Amniotic stem cell (primary cell): Measurements from ENCODE around the gene SZT2.

Source experiments
- DNase-seq: peaks from one replicate; lab custom pipeline; 2025; lab: John Stamatoyannopoulos, UW

SZT2 gene

GRCh38 chr1:43441894-43442637 lies 52.4 kb downstream of the SZT2 start:
- DNase-seq: no peak

DNA sequence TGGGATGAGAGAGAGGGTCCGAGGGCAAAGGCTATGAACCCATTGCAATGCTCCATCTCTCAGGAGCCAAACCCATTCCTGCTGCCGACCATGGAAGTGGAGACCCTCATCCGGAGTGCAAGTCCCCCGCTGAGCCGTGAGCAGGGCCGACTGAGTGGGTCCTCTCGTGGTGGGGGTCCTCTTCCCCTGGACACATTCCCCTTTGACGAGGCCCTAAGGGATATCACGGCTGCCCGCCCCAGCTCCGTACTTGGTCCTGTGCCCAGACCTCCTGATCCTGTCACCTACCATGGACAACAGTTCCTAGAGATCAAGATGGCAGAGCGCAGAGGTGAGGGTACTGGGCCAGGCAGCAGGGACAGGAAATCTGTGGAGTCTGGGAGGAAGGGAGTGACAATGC lies 53.1 kb downstream of the SZT2 start:
- no peak for DNase-seq

- no peak for DNase-seq
These were observed 53.7 kb downstream of the SZT2 start for GRCh38 chr1:43443197-43443946.

- no peak for DNase-seq
These were observed 54.6 kb downstream of the SZT2 start for GRCh38 chr1:43444151-43444828.

- DNase-seq: no peak
These were observed 55.1 kb downstream of the SZT2 start for GRCh38 chr1:43444836-43445235.

- DNase-seq: no peak
These were observed 56.1 kb downstream of the SZT2 start for GRCh38 chr1:43445606-43446387.

- no peak for DNase-seq
These were observed 56.7 kb downstream of the SZT2 start for GRCh38 chr1:43446388-43446740.

GRCh38 chr1:43446881-43447835 lies 57.5 kb downstream of the SZT2 start:
- no peak for DNase-seq

- no peak for DNase-seq
These were observed 58.4 kb downstream of the SZT2 start for GRCh38 chr1:43447891-43448708.

GRCh38 chr1:43448955-43449707 lies 59.4 kb downstream of the SZT2 start:
- DNase-seq: no peak

DNA sequence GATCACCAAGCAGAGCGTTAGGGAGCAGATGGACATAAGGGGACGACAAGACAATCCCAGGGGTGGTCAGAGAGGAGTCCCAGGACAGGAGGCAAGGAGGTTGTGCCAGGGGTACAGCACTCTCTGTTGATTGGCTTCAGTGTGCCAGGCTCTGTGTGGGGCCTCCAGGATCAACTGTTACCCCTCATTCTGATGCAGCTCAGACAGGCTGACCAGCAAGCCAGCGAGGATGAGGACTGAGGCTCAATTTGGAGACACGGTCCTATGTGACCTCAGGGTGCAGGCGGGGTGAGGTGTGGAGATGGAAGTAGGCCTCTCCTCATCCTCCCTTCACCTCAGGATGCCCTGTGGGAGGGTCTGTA lies 60.0 kb downstream of the SZT2 start:
- DNase-seq: no peak

DNA sequence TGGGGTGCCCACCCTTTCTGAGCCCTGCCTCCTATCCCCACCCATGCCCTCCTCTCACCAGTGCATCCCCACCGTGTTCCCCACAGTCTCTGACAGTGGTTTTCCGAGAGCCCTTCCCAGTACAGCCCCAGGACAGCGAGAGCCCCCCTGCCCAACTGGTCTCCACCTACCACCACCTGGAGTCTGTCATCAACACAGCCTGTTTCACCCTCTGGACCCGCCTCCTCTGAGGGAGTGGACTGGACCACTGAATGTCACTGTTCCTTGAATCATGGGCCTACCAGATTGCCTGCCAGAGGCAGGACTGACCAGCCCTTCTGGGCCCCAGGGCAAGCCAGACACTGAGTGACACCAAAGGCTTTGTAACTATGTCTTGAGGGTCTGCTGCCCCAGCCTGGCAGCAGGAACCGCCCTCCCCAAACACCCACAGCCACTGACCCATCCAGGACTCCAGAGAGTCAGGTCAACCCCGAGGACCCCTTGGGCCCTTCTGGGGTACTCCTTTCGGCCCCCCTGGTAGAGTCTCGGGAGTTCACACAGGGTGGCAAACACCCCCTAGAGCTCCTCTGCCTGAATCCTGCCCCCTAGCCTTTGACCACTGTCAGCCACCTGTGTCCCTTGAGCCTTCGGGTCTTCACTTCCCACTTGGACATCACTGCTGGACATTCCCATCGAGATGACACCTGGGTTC lies 60.7 kb downstream of the SZT2 start:
- no peak for DNase-seq

DNA sequence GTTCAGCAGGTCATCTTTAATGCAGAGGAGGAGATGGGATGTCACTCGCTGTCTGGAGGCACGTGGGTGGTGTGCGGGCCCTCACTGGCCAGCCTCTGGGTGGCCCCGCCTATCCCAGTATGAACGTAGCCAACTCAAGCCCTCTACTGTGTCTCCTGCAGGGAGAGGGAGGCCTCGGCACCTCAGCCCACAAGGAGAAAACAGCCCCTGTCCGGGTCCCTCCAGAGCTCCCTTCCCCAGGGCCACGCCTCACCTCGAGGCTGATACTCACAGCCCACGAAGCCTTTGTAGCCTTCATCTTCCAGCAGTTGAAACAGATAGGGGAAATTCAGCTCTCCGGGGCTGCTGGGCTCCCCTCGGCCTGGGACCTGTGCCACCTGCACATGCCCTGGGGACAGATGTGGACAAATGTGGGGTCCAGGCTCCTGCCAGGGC lies 61.5 kb downstream of the SZT2 start:
- DNase-seq: no peak

DNA sequence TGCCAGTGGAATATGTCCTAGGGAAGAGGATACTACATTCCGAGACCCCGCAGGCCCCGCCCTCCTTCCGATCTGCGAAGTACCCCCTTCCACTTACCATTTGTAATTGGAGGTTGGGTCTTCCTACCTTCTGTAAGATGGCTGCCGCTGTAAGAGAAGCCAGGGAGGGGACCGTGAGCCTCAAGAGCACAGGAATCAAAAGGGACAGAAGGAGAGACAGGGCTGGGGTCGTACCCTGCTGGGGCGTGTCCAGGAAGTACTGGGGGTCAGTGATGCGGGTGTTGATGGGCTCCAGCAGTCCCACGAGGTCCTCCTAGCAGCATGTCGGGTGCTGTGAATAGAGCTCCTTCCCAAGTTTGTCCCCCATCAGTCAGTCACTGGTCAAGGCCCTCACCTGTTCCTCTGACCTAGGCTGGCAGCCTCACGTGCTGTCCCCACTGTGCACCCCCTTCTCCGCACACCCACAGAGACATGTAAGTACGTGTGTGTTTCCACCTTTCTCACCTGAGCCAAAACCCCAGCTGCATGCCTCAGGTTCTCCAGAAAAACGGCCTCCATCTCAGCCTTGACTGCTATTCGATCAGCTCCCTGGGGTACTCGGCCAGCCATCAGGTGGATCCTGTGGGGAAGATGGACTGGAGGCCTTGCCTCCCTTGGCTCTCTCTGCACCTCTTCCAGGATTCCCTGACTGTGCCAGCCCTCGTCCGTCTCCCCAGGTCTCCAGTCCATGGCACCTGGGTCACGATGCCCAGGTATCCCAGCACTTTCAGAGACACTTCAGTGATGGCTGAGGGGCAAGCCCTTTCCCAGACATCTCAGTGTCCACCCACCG lies 62.2 kb downstream of the SZT2 start:
- no peak for DNase-seq

DNA sequence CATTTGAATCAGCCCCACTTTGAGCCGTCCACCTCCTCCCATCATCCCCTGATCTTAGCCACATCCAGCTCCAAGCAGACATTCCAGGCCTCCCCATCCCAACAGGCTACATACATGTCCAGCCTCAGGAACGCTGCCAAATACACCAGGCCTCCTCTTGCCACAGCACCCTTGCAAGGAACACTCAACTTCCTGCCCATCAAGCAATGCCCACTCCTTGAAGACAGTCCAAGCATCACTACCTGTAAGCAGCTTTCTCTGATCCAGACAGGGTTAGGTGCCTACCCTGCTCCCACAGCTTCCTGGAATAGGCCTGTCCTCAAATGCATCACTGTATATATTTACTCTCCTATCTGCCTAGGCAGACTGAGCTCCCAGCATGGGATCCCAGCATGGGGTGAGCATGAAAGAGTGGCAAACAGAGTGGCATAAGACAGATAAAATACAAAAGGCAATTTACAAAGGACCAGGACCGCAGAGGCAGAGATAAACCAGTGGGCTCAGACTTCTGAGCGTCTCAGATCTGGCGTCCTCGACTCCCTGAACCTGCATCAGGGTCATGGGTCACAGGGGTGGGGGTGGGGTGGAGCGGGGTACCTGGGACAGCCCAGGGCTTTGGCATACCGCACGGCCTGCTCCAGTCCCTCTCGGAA lies 63.2 kb downstream of the SZT2 start:
- DNase-seq: no peak

GRCh38 chr1:43453442-43454269 lies 64.0 kb downstream of the SZT2 start, which contains the start of gene HYI:
Gene HYI, minus strand, starts transcription at chr1:43453931. Its CDS starts 138 bp downstream, at chr1:43453793.
- peak; percentile 85 for DNase-seq
